Hematopoietic multipotent progenitor cell (in vitro differentiated cells): ENCODE data around the gene IKZF1. TPM values are rescaled to one million over a fixed set of nuclear protein-coding genes. Genes with fewer than 3 reads are reported as not detected.

Experiments
- DNase-seq, 3 donors: peaks; one replicate each; pipeline ENCODE4 v3.0.0-alpha.2; 2011 to 2015; ENCODE audit warnings: low read depth in 2 of 3, low spot score in 2 of 3
- total RNA-seq: library from RNA; depleted of rRNA; stranded (reverse); fragments of >200 nt; gene quantifications from one replicate; pipeline ENCODE4 v1.2.3, GENCODE V29; 2012

The IKZF1 gene
- total RNA-seq, 1 donor: 183 TPM

DNA sequence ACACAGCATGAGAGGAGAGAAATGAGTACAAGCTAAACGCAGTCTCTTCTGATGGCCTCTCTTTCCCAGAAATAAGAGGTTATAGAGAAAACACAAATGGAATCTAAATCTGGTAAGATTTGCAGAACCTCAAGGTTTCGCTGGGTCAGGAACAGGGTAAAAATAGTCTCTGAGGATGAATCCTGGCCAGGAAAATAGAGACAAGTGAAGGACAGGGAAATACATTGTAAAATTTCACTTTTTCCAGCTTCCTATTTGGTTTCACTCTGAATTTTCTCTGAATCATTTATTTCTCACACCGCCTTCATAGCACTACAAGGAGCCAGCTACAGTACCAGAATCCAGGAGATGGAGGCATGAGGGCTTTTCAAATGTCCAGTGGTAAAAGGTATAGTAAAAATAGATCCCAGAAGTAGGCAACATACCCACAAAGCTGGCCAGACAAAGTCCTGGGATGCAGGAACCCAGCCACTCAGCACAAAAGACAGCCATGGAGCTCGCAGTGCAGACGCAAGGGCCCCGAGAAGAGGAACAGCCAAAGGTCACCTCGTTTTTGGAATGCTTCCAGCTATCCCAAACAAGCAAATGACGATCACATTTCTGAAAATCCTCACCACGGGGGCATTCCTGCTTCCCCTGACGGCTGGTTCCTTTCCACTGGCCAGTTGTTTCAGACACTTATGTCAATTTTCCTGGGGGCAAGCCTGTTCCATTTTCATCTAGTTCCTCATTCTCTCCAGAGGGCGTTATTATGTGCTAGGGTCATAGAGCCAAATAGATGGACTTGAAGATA lies 21.5 kb upstream of the IKZF1 start:
- no peak for DNase-seq

DNA sequence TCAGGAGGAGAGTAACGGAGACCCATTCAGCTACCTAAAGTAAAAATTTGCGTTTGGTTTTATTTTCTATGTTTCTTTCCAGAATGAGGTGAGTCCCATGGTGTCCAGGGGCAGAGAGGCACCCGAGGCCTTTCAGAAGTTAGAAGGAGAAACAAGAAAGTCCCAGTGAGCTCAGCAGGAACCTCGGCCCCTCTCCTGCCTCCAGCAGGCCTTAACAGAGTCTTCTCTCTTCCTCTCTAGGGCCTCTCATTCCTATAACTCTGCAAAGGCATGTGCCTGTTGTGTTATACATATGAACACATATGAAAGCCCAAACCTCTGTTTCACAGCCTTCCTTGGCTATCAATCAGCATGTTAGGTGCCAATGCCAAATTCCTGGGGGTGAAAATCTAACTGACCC lies 20.8 kb upstream of the IKZF1 start:
- DNase-seq: no peak

DNA sequence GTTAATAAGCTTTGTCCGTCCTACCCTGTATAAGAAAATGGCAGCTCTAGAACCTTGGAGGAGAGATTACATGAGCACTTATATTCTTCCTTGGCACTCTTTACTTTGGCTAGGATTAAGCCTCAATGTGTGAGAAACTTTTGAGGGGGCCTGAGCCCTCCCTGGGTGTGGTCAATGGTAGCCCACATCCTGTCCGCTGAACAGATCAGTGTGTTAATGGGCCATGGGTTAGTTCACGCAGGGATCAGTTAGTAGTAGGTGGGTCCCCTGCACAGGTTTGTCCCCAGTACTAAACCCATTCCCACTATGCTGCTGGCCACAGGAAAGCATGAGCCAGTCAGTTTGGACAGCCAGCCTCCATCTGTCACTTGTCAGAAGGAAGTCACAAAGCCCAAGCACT lies 20.2 kb upstream of the IKZF1 start:
- no peak for DNase-seq

DNA sequence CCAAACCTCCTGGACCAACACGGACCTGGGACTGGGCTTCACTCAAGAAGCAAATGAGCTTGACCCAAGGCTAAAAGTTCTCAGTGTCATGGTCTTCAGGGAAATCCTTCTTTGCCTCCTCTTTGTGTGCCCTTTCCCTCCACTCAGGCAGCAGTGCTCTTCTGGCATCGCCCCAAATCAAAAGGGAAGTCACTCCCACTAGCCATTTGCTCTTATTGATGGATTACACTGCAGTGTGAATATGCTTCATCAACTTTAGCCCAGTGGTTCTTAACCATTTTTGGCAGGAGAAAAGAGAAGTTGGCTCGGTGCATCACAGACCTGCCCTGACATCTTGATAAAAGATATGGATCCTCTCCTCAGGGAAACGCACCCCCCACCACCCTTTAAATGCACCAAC lies 19.2 kb upstream of the IKZF1 start:
- peak in 1 of 3 donors; percentile 42 for DNase-seq

DNA sequence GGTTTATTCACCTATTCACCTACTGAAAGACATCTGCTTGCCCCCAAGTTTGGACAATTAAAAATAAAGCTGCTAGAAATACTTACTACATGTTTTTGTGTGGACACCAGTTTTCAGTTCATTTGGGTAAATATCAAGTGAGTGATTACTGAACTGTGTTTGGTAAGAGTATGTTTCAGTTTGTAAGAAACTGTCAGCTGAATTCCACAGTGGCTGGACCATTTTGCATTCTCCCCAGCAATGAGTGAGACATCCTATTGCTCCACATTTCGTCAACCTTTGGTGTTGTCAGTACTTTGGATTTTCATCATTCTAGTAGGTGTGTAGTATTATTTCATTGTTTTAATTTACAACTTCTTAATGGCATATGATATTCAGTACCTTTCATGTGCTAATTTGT lies 17.4 kb upstream of the IKZF1 start:
- DNase-seq: no peak

DNA sequence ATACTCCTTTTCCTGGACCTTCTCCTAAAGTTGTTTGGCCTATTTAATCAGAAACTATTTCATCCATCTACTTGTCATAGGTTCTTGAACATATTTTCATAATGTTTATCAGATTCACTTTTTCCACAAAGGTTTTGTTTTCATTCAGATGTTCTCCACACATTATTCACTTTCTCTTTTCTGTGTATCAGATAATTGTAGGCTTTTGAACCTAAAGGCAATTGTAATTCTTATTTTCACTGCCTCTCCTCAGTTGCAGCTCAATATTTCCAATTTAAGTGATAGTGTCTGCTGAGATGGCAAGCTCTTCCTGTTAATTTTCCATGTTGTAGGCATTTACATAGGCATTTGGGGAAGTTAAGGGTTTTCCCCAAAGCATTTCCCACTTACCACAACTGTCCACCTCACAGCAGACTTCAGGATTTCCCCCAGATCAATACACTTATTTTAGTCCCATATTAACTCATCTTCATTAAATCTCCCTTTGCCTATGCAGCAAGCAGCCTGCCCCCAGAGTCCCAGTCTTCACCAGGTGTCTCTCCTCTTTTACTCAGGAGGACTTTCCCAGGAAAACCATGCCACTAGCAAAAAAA lies 12.3 kb upstream of the IKZF1 start:
- DNase-seq: no peak

DNA sequence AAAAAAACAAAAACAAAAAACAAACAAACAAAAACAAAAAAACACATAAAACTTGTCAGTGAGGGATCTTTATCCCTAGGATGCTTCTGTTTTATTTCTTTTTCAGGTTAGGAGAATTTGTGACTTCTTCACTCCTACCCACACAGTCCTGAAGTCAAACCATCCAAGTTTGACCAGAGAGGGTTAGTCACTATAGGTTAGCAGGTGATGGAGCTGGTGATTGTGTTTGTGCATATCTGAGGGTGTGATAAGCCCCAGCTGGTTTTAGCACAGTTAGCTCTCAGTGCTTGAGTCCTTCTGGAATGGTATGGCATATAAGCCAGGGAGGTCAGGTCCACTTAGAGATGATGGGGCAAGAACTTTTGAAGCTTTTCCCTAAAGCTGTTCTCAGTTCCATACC lies 11.8 kb upstream of the IKZF1 start:
- no peak for DNase-seq

DNA sequence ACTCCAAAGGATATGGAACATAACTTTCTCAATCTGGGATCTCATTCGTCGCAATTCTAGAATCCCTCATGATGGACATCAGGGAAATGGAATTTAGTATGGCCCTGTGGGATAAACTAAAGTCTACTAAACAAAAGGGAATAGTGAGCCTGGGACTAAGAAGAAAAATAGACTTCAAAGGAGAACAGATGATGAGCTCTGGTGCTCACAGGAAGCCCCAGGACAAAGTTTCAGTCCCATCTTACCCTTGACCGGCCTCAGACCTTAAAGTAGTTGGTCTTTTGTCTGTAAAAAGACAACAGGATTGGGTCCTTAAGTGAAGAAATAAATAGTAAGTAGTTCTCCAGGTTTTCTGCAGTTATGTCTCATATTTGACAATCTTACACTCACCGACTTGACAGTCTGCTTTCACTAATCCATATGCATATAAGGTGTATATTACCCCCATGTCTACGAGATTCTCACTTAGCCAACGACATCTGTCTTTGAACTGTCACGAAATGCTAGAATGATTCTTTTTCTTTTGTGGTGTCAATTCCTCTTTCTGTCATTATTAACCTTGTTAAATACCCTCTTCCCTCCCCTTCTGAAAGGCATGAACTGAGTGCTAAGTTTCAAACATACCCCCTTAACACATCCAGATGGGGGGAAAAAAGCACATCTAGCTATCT lies 10.9 kb upstream of the IKZF1 start:
- DNase-seq: no peak

DNA sequence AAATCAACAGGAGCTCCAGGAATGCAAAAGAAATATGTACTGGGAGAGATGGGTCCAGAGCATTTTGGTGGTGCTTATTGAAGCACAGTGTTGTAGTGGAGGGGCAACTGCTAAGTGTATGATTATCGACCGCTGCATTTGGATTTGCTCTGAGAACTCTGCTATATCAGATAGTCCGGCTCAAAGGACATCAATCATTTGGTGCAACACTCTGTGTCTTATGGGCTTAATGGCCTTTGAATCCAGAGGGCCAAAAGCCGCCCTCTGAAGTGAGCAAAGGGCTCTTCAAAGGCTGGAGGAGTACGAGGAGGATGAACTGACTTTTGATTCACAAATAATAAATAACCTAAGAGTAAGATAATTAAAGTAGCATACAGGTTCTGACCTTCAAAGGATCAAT lies 9.4 kb upstream of the IKZF1 start:
- DNase-seq: no peak

DNA sequence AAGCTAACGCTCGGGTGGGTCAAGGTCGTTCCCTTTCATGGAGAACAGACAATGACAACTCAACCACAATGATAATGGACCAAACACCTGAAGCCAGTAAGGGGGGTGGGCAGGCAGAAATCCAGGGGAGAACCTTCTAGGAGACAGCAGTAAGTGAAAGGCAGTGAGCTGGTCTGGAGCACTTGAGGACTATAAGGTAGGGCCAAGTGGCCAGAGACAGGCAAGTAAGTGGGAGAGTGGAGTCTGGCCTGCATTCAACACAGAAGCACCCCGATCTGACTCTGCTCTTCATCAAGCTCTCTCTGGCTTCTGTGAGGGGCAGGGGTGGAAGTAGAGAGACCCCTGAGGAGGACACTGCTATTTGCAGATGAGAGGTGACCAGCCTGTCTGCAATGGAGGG lies 7.7 kb upstream of the IKZF1 start:
- no peak for DNase-seq

DNA sequence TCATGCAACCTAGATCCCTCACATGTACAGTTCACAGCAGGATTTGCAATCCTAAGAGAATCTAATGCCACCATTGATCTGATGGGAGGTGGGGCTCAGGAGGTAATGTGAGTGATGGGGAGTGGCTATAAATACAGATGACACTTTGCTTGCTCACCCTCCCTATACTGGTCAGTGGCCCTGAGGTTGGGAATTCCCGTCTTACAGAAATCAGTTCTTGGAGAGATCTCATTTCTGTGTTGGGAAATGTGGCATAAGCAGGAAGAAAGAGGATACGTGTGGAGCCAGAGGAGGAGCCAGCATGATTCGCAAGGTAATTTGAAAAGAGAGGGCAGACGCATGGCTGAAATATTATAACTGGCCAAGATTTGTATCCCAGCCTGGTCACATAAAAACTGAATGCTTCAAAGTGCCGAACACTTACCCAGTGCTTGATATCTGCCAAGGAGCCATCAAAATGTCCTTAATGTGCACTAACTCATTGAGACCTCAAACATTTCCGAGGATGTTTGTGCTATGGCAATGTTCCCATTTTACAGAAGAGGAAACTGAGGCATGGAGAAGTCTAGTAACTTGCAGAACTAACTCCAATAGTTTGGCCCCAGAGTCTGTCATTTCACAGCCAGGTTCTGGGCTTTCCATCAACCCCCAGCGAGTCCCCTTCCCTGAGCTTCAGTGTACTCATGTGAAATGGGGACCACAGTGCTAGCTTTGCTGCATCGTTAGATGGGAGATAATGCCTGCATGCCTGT lies 5.5 kb upstream of the IKZF1 start:
- no peak for DNase-seq

DNA sequence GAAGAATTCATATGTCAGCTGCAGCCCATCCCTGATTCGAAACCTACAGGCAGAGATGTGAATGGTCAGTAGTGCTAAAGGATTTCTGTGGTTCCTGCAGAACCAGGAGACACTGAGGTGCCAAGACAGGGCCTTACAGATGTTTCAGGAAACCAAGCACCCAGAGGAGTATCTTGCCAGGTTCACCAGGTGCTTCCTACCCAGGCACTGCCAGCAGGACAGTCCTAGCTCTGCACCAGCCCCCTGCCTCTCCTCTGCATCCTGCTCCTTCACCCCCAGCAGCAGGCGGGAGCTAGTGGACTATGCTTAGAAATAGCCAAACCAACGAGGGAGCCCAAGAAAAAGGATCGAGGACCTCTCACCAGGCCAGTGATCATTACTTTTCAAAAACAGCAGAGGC lies 4.2 kb upstream of the IKZF1 start:
- no peak for DNase-seq

DNA sequence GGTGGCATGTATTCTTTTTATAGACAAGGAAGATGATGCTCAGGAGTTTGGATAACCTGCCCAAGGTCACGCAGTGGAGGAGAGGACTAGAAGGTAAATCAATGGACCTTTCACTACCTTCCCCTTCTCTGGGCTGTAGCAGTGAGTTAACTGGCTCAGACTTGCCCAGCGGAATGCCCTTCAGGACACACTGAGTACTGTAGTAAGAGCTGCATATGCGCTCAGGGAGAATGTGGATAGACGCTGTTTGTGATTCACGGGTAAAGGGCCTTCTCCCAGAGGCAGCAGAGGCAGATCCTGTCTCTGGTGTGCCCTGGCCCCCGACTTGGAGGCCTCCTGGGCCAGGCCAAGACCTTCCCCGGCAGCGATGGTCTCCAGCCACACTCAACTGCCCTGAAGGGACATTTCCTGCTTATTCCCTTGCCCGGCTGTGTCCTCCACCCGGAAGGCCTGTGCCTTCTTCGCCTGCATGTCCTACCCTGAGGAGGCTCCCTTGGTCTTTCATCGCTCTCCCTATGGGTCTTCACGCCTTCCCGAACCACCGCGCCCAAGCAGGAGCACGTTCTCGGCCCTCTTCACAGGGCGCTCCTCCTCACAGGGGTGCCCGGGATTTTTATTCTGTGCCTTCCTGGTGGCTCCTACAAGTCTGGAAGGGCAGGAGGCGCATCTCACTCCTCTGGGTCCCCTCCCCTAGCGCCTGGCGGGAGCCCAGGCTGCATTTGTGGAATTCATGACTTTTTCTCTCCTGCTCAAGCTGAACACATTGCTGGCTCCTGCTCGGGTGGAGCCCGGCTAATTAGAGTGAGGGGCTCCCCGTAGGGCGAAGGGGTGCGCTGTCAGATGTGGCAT lies 1.8 kb upstream of the IKZF1 start:
- DNase-seq: no peak

DNA sequence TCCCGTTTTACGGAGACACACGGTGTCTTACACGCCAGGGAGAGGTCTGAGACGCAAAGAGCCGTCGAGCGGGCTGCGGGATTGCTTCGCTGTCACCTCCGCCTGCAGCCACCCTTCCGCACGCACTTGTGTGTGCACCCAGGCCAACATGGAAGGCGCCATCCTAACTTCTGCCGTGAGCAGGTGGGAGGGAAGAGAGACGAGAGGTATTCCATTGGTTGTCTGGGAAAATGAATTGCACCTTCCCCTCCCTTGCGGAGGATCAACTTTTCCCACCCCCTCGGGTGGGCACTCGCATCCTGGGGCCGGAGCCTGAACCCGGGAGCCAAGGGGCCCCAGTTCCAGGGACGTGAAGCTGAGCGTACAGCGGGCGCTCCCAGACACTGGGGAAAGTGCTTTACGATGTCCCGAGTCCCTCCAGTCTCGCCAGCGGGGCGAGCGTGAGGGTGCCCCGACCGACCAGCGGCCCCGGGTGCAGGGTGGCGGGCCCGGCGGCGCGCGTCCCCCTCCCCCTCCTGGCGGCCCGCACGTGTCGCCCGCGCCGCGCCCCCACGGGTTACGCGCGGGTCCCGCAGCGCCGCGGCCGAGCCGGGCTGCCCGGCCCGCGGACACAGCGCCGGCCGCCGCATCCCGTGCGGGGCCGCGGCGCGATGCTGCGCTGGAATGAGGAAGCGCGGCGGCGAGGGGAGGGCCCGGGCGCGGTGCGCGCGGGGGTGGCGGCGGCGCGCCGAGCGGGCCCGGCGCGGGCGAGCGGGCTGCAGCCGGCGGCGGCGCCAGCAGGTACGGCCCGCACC lies 984 bp upstream of the IKZF1 start:
- DNase-seq: peak in 2 of 3 donors; percentile 51 to 63

DNA sequence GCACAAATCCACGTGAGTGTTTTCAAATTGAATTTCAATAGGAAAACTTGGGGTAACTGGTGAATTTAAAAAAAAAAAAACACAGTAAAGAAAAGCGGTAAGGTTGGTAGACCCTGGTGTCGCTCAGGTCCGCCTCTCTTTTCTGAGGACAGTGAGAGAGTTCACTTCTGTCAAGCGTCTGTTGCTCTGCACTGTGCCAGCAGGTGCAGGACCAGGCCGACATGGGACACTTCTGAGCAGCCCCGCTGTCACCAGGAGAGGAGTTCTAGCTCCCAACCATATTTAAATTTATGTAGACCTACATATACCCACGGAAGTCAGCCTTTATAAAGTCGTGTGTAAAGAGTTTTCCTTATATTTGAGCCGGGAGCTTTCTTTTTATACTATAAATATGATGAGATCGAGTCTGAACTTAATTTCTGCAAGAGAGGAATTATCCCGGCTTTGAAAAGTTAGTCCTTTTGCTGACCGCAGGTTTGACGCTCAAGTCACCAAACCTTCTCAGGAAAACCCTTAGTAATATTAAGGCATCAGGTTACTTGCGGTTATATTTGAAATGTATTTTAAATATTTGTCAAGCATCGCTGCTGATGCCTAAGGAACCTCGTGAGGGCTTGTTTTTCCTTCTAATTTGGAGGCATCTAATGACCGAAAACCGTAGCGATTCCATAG lies 531 bp downstream of the IKZF1 start:
- peak in 1 of 3 donors; percentile 64 for DNase-seq

DNA sequence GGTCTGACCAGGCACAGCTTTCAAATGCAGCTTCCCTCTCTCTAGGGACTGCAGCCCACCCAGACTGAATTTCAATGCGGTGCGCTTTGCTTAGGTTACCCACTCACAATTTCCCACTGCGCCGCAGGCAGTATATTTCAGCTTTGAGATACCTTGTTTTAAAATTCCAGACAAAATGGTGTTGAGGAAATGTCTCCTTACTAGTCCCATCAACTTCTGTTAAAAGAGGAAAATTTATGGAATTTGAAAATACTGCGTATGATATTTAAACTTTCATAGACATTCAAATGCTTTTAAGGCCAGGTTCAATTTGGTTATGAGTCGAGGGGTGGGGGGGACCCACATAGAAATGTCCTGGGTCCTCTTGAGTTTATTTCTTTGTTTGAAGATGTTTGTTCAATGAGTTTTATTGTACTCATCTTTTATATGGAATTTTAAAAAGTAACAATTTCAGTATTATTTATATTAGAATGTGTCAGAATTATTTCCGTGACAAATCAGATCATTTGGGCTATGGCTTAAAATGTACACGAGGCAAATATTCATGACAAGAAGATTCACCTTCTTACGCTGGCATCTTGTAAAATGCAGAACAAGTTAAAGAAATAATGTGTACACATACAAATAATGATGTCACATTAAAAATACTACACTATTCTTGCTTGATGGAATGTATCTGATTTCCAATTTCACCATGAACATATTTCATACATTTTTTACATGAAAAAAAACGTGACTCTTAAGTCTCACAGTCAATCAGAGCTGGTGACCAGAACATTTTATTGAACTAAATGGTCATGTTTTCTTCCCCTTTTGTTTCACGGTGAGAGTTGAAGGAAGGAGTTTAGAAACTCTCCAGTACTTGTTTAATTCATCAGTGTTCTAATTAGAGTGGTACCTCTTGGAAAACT lies 1.3 kb downstream of the IKZF1 start:
- no peak for DNase-seq

DNA sequence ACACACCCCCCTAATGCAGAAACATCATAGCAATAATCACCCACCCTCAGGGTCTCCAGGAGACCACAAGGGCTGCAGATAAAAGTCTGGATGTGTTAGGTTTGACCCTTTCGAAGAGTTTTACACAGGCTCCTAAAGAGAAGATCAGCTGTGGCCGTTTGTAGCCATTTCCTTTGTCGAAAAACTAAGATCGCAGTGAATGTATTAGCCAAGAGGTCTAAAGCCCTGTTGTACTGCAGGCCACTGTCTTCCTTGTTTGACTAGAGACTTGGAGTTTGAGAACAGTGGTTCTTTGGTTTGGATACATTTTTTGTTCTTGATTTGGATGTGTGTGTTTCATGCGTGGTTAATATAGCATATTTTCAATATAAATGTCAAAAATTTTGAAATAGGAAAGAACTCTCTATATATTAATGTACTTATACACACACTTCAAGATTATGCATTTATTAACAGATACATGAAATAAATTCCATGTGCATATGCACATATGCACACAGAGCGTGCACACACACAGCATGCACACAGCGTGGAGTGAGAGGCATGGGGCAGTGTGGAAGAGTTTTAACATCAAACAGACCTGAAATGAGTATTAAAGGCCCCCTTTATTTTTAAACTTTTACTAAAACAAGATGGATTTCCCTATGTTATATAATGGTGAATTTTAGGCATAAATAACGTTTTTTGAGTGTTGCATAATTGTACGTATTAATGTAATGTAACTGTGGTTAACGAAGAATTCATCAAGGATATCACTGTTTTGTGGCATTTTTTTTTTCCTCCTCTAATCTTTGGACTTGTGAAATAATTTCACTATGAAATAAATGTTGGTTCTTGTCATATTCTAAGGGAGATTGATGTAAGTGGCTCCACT lies 2.2 kb downstream of the IKZF1 start:
- no peak for DNase-seq
